Middle frontal gyrus (tissue), 1 donor: ENCODE measurements around the gene LRRC26.

ENCODE experiments used
- DNase-seq: peaks from one replicate; pipeline ENCODE4 v3.0.0-alpha.2; 2015; ENCODE audit warnings: low spot score; ENCODE audit errors: extremely low spot score

The LRRC26 gene

GRCh38 chr9:137168573-137168903 is 1.3 kb downstream of the LRRC26 start:
- DNase-seq: no peak

GRCh38 chr9:137167747-137168572 is 1.9 kb downstream of the LRRC26 start:
- DNase-seq: no peak

GRCh38 chr9:137167277-137167746 is 2.5 kb downstream of the LRRC26 start:
- DNase-seq: no peak

- DNase-seq: no peak
Measured at GRCh38 chr9:137166380-137167229, 3.2 kb downstream of the LRRC26 start.

GRCh38 chr9:137165250-137165836 is 4.5 kb downstream of the LRRC26 start:
- no peak for DNase-seq

GRCh38 chr9:137164370-137165249 is 5.2 kb downstream of the LRRC26 start:
- no peak for DNase-seq

GRCh38 chr9:137163805-137164204 is 6.0 kb downstream of the LRRC26 start:
- no peak for DNase-seq

GRCh38 chr9:137163365-137163715 is 6.5 kb downstream of the LRRC26 start:
- no peak for DNase-seq

GRCh38 chr9:137162505-137163364 is 7.1 kb downstream of the LRRC26 start:
- DNase-seq: no peak

GRCh38 chr9:137161558-137162486 is 8.0 kb downstream of the LRRC26 start:
- no peak for DNase-seq

GRCh38 chr9:137160716-137161557 is 8.9 kb downstream of the LRRC26 start:
- DNase-seq: no peak

- no peak for DNase-seq
Measured at GRCh38 chr9:137160054-137160425, 9.8 kb downstream of the LRRC26 start.

- DNase-seq: no peak
Measured at GRCh38 chr9:137159105-137160053, 10.5 kb downstream of the LRRC26 start.

GRCh38 chr9:137158625-137159024 is 11.2 kb downstream of the LRRC26 start:
- no peak for DNase-seq

GRCh38 chr9:137157618-137158415 is 12.0 kb downstream of the LRRC26 start:
- DNase-seq: no peak
